ENCODE data around the gene ZNFX1.

The ZNFX1 gene

GRCh38 chr20:49278036-49278817 is at the start of gene ZNFX1:
ZNFX1 (minus strand) TSS chr20:49278057; CDS start chr20:49275839, 2,218 bp downstream.
- Histone ChIP-seq H3K4me3 (peak within 1 kb of the TSS; percentile 82 to 94), H3K9me3 (peaks cover 0 to 7% (median 0%) of the 10 kb centered on the region in 3 donors), H3K4me1 (peaks cover 0 to 70% (median 33%) of the 10 kb centered on the region in 4 donors), H3K27me3 (no peaks in the 10 kb centered on the region), H3K27ac (peak within 1 kb of the TSS; percentile 92 to 96), H3K36me3 (peaks cover 46 to 63% (median 58%) of the 10 kb centered on the region in 3 donors)
- DNase-seq: peak; percentile 99 to 100
- TF ChIP-seq CTCF (IDR thresholded peaks at IDR 0.05): no peak
- intact Hi-C loops (cut with DNase I; ENCODE audit: low total_unique reads): no loop called here

DNA sequence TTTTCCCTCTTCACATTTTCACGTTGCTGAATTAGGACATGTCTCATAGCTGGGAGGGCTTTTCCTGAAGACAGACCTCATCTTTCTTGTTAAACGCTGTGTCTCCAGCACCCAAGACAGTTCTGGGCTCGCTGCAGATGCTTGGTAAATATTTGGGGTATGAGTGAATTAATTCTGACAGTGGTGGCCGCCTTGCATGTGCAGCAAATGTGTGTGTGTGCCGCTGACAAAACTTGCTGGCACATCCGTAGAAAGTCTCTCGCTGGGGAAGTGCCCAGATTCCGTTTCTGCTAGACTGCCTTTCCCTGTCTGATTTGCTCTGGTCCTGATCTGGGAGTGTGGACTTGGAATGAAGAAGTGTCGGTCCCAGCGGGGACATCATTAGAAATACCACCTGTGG is 48.2 kb upstream of the ZNFX1 start:
- Histone ChIP-seq H3K27ac (no peak overlapping the region), H3K4me1 (peaks cover 0 to 12% (median 4%) of the 10 kb centered on the region in 4 donors), H3K36me3 (no peaks in the 10 kb centered on the region), H3K4me3 (no peak overlapping the region), H3K9me3 (no peaks in the 10 kb centered on the region), H3K27me3 (peaks cover 0 to 12% of the 10 kb centered on the region in 2 donors)
- intact Hi-C loops (cut with DNase I; ENCODE audit: low total_unique reads): no loop called here
- DNase-seq: no peak
- TF ChIP-seq CTCF (IDR thresholded peaks at IDR 0.05): no peak

DNA sequence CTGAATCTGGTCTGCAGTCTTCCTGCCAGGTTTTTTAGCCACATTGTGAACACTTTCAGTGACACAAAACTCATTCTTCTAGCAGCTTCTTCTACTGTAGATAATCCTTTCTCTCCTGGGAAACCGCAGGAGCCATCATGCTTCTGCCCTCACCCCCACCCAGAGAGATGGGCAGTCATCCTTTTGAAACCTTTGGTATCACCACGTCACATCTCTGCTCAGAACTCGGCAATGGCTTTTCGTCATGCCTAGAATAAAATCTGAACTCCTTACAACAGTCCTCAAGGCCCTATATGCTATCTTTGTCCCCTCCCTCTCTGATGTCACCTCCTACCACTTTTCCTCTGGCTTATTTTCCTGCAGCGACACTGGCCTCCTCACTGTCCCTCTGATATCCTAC is 46.4 kb upstream of the ZNFX1 start:
- no peak for DNase-seq
- Histone ChIP-seq H3K36me3 (no peaks in the 10 kb centered on the region), H3K4me3 (no peak overlapping the region), H3K27ac (no peak overlapping the region), H3K9me3 (no peaks in the 10 kb centered on the region), H3K4me1 (peaks cover 0 to 14% (median 8%) of the 10 kb centered on the region in 4 donors), H3K27me3 (peaks cover 0 to 20% of the 10 kb centered on the region in 2 donors)
- intact Hi-C loops (cut with DNase I; ENCODE audit: low total_unique reads): no loop called here
- TF ChIP-seq CTCF (IDR thresholded peaks at IDR 0.05): no peak

DNA sequence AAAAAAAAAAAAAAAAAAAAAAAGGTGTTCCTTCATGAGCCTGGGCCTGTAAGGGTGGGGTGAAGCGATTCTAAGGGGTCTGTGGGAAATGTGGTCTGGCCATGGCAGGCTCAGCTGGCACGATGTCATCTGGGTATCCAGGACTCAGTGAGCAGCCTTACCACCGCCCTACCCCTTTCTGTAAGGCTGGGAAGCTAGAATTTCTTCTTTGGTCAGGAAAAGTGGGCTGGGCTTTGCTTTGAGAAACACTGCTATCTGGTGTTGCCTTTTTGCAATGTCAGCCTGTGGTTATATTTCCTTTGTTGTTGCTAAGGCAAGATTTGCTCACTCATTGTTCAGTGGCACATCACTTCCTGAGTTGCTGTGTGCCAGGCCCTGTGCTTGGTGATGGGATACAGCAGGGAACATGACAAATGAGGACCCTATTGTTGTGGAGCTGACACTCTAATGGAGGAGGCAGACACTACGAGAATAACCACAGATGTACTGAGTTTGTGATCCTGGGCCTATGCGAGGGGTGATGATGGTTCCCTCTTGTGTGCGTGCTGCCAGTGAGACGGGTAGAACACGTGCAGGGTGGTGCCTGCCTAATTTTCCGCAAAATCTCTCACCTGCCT is 45.9 kb upstream of the ZNFX1 start:
- intact Hi-C loops (cut with DNase I; ENCODE audit: low total_unique reads): no loop called here
- Histone ChIP-seq H3K27ac (no peak overlapping the region), H3K4me3 (no peak overlapping the region), H3K27me3 (peaks cover 0 to 22% of the 10 kb centered on the region in 2 donors), H3K9me3 (no peaks in the 10 kb centered on the region), H3K4me1 (peaks cover 0 to 20% (median 14%) of the 10 kb centered on the region in 4 donors), H3K36me3 (no peaks in the 10 kb centered on the region)
- peak in 1 of 2 experiments; percentile 12 for TF ChIP-seq CTCF (IDR thresholded peaks at IDR 0.05)
- no peak for DNase-seq

DNA sequence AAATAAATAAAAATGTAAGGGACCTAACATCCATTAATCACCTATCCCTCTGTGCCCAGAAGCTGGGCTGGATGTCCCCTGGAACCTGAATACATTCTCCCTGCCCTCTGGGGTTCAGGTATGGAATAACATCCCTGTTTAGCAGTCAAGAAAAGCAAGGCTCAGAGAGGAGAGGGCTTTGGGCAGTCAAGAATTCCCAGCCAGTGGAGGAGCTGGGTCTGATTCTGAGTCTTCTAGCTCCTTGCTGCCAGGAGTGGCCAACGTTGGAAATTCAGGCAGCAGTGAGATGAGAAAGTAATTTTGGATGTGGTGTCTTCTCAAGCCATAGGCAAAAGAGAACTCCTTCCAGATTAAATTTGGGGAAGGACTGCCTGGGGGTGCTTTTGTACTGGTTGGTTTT is 42.6 kb upstream of the ZNFX1 start:
- intact Hi-C loops (cut with DNase I; ENCODE audit: low total_unique reads): no loop called here

More for the DNA sequence above, 42.6 kb upstream of the ZNFX1 start:
- Histone ChIP-seq H3K27me3 (peaks cover 0 to 37% of the 10 kb centered on the region in 2 donors), H3K4me3 (no peak overlapping the region), H3K4me1 (peaks cover 0 to 19% (median 17%) of the 10 kb centered on the region in 4 donors), H3K27ac (no peak overlapping the region), H3K9me3 (no peaks in the 10 kb centered on the region), H3K36me3 (no peaks in the 10 kb centered on the region)
- peak in 1 of 2 experiments; percentile 27 for TF ChIP-seq CTCF (IDR thresholded peaks at IDR 0.05)
- no peak for DNase-seq
